DOHH2 (cell line): ENCODE data around the gene UBAP2L.
"Not testable (repeated sequence)": the region's sequence is repeated elsewhere in the genome, so short reads cannot be mapped to it uniquely, and the experiment has no call there.

Experiments
- H3F3A ChIP-seq: fragments of 200-600 bp; sonication (generic), shearing (Covaris generic); 2 replicates; pipeline ENCODE4 v1.6.0; 2016; ENCODE audit warnings: antibody characterized with exemption, mild to moderate bottlenecking; ENCODE audit not compliant: control insufficient read depth, insufficient read depth
- H3K27ac ChIP-seq: fragments of 200-600 bp; sonication (generic); 2 replicates; pipeline ENCODE4 v1.5.1; 2014; ENCODE audit warnings: low read depth, mild to moderate bottlenecking, low read length, moderate library complexity
- H3K27me3 ChIP-seq: fragments of 200-600 bp; sonication (generic); 2 replicates; pipeline ENCODE4 v1.6.1; 2014; ENCODE audit warnings: mild to moderate bottlenecking, low read length, mixed read lengths; ENCODE audit not compliant: control insufficient read depth
- H3K36me3 ChIP-seq: fragments of 200-600 bp; sonication (generic); 2 replicates; pipeline ENCODE4 v1.6.1; 2014; ENCODE audit warnings: mild to moderate bottlenecking, low read length, moderate library complexity, mixed read lengths; ENCODE audit not compliant: control insufficient read depth
- H3K4me1 ChIP-seq: fragments of 200-600 bp; sonication (generic); 2 replicates; pipeline ENCODE4 v1.6.1; 2014; ENCODE audit warnings: mild to moderate bottlenecking, low read length, mixed read lengths; ENCODE audit not compliant: control insufficient read depth
- H3K4me2 ChIP-seq: fragments of 200-600 bp; sonication (generic); 2 replicates; pipeline ENCODE4 v1.6.0; 2014; ENCODE audit warnings: mild to moderate bottlenecking, low read length, moderate library complexity
- H3K4me3 ChIP-seq: fragments of 200-600 bp; sonication (generic); 2 replicates; pipeline ENCODE4 v1.5.1; 2014; ENCODE audit warnings: mild to moderate bottlenecking, low read length, mixed read lengths
- H3K79me2 ChIP-seq: fragments of 200-600 bp; sonication (generic); 2 replicates; pipeline ENCODE4 v1.6.1; 2014; ENCODE audit warnings: mild to moderate bottlenecking, low read length, mixed read lengths; ENCODE audit not compliant: control insufficient read depth
- H3K9me2 ChIP-seq: fragments of 200-600 bp; sonication (generic); replicated peaks from 2 replicates; pipeline ENCODE4 v1.6.1; 2014; ENCODE audit warnings: mild to moderate bottlenecking, low read length, mixed read lengths; ENCODE audit not compliant: control insufficient read depth
- H3K9me3 ChIP-seq: fragments of 200-600 bp; sonication (generic); 2 replicates; pipeline ENCODE4 v1.6.1; 2014; ENCODE audit warnings: antibody characterized with exemption, low read length, mixed read lengths; ENCODE audit not compliant: control insufficient read depth, insufficient read depth
- H4K20me1 ChIP-seq: fragments of 200-600 bp; sonication (generic); 2 replicates; pipeline ENCODE4 v1.6.0; 2014; ENCODE audit warnings: low read depth, mild to moderate bottlenecking, antibody characterized with exemption, low read length, moderate library complexity; ENCODE audit not compliant: control insufficient read depth, insufficient read depth
- CTCF ChIP-seq: fragments of 200-600 bp; sonication (generic); IDR thresholded peaks from one replicate; pipeline ENCODE4 v1.5.1; 2014; ENCODE audit warnings: antibody characterized with exemption, mild to moderate bottlenecking, low read depth, low read length; ENCODE audit not compliant: poor library complexity, severe bottlenecking
- EZH2phosphoT487 ChIP-seq: fragments of 200-600 bp; sonication (generic); IDR thresholded peaks from 2 replicates; pipeline ENCODE4 v1.6.1; 2017; ENCODE audit warnings: borderline replicate concordance, mild to moderate bottlenecking, antibody characterized with exemption, low read length, moderate library complexity, mixed read lengths

Gene UBAP2L

GRCh38 chr1:154223621-154224020 is 2.9 kb downstream of the UBAP2L start:
- Histone ChIP-seq H3K9me2 (no peaks in the 10 kb centered on the region), H3K4me1 (peaks cover 35% of the 10 kb centered on the region), H3F3A (no peaks in the 10 kb centered on the region), H3K79me2 (peaks cover 97% of the 10 kb centered on the region), H3K27ac (no peak overlapping the region), H3K27me3 (no peaks in the 10 kb centered on the region), H3K36me3 (peaks cover 92% of the 10 kb centered on the region), H4K20me1 (peaks cover 31% of the 10 kb centered on the region; the same call in 1 of the 2 replicates), H3K4me3 (peak overlapping the region; percentile 1; the same call in 1 of the 2 replicates), H3K4me2 (peak overlapping the region; percentile 72), H3K9me3 (peaks cover 3% of the 10 kb centered on the region; the same call in 1 of the 2 replicates)
- TF ChIP-seq CTCF: no peak
- no peak for TF ChIP-seq EZH2phosphoT487

GRCh38 chr1:154225370-154225769 is 4.6 kb downstream of the UBAP2L start:
- peaks cover 31% of the 10 kb centered on the region; the same call in 1 of the 2 replicates for H4K20me1 ChIP-seq
- H3F3A ChIP-seq: 0 out of 2 replicates have a peak, but pooled peaks cover 2% of the 10 kb centered on the region
- no peaks in the 10 kb centered on the region for H3K9me2 ChIP-seq

GRCh38 chr1:154231112-154231511 is 10.4 kb downstream of the UBAP2L start:
- not testable (repeated sequence) for H3K9me2 ChIP-seq, H3K27me3 ChIP-seq, H3K4me2 ChIP-seq, H3K4me1 ChIP-seq, H3K4me3 ChIP-seq, H3K27ac ChIP-seq, H4K20me1 ChIP-seq, H3K9me3 ChIP-seq, H3F3A ChIP-seq
- H3K79me2 ChIP-seq: peaks cover 94% of the 10 kb centered on the region
- peaks cover 98% of the 10 kb centered on the region for H3K36me3 ChIP-seq

More at GRCh38 chr1:154225370-154225769, 4.6 kb downstream of the UBAP2L start:
- H3K9me3 ChIP-seq: peaks cover 3% of the 10 kb centered on the region; the same call in 1 of the 2 replicates
- H3K4me3 ChIP-seq: no peak overlapping the region
- H3K79me2 ChIP-seq: peaks cover 96% of the 10 kb centered on the region
- H3K27ac ChIP-seq: no peak overlapping the region
- H3K27me3 ChIP-seq: no peaks in the 10 kb centered on the region
- no peak overlapping the region for H3K4me2 ChIP-seq
- TF ChIP-seq EZH2phosphoT487 (no peak), CTCF (no peak)
- H3K36me3 ChIP-seq: peaks cover 93% of the 10 kb centered on the region
- H3K4me1 ChIP-seq: peaks cover 25% of the 10 kb centered on the region

- H3K4me1 ChIP-seq, H3K27me3 ChIP-seq, H3F3A ChIP-seq, H4K20me1 ChIP-seq, H3K9me2 ChIP-seq, H3K4me2 ChIP-seq, H3K27ac ChIP-seq, H3K9me3 ChIP-seq, H3K4me3 ChIP-seq: not testable (repeated sequence)
- peaks cover 94% of the 10 kb centered on the region for H3K79me2 ChIP-seq
- peaks cover 98% of the 10 kb centered on the region for H3K36me3 ChIP-seq
Observed at GRCh38 chr1:154233127-154233526, 12.4 kb downstream of the UBAP2L start.
